GM19099 (cell line): ENCODE data around the gene FAM241A.

Experiments used
- POLR2A ChIP-seq: IDR thresholded peaks from 3 replicates; pipeline ENCODE4 v1.6.1; 2011; ENCODE audit warnings: low read depth; ENCODE audit not compliant: insufficient read length; ENCODE audit errors: extremely low read depth

Gene FAM241A

DNA sequence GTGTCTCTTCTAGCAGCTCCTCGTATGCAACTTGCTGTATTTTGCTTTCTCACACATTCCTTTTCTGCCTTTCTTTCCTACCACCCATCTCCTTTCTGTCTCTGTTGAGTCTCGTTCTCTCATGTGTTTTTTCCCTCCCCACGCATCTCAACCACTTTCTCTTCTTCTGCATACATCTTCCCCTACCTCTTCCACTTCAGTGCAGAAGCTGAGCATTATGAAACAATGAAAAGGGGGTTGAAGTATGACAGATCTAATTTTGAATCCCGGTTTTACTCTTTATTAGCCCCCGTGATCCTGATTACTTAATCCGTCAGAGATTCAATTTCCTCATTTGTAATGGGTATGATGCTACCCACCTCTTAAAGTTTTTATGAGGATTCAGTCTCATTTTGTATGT, 7.3 kb downstream of the FAM241A start:
- no peak for TF ChIP-seq POLR2A

DNA sequence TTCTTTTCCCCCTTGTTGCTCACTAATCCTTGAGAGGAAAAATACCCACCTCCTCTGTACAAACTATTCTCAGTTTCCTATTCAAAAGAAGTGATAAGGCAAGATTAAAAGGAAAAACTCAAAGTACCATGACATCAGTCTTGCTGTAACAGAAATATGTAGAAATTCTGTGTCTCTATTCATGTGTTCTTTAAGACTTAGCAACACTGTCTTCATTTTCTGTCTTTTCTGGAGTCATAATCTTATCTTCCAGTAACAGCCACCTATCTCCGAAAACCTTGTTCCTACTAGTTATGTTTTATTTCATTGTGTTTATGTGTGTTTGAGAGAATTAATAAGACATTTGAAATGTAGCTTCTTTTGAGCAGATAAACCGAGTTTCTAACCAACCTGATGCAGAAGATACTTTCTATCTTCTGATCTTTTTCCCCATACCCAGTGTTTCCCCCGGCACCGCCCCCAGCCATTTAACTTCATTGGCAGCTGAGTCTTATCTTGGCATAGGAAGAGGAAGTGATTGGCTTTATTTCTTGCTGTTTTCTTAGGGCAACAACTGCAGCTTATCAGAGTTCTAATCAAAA, 8.0 kb downstream of the FAM241A start:
- TF ChIP-seq POLR2A = no peak

DNA sequence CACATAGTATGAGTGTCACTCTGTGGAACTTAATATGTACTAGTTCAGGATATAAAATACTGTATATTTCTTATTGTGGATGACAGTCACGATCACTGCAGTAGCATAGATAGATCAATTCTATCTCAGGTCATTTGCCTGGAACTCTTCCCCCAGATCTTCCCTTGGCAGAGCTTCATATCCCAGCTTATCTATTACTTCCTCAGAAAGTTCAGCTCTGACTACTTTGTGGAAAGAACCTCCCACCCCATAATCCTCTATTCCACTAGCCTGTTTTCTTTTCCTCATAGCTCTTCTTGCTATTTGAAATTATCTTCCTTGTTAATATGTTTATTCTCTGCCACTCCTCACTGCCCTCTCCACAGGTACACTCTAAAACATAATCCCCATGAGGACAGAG, 10.9 kb downstream of the FAM241A start:
- no peak for TF ChIP-seq POLR2A

DNA sequence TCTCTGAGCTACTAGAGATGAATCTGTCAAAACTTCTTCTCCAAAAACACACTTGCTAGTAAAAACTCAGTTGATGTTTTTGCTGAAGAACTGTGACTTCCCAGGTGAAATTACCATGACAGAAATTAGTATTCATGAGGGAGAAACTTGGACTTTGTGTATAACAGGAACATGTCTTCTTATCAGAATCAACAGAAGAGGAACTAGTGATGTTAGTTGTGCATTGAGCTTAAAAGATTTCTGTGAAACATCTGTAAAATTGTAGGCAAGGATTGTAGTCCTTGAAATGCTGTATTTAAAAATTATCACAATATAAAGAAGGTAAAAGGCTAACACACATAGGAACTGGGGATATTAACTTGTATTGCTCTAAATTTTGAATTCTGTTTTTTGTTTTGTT, 11.3 kb downstream of the FAM241A start:
- no peak for TF ChIP-seq POLR2A

DNA sequence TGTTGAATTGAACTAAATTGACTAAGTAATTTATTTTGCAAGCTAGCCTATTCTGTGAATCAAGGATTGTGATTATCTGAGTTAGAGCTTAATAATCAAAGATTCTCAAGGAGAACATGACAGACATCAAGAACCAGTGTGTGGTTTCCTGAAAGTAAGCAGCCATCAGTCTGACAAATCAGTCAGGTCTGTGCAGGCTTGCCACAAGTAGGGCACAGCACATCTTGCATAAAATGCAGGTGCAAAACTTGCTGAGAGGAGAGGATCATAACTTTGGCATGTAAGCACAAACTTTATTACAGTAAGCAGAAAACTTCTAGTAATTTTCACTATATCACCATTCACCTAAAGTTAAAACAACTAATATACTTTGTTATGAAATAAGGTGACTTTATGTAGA, 22.5 kb downstream of the FAM241A start:
- TF ChIP-seq POLR2A = no peak

DNA sequence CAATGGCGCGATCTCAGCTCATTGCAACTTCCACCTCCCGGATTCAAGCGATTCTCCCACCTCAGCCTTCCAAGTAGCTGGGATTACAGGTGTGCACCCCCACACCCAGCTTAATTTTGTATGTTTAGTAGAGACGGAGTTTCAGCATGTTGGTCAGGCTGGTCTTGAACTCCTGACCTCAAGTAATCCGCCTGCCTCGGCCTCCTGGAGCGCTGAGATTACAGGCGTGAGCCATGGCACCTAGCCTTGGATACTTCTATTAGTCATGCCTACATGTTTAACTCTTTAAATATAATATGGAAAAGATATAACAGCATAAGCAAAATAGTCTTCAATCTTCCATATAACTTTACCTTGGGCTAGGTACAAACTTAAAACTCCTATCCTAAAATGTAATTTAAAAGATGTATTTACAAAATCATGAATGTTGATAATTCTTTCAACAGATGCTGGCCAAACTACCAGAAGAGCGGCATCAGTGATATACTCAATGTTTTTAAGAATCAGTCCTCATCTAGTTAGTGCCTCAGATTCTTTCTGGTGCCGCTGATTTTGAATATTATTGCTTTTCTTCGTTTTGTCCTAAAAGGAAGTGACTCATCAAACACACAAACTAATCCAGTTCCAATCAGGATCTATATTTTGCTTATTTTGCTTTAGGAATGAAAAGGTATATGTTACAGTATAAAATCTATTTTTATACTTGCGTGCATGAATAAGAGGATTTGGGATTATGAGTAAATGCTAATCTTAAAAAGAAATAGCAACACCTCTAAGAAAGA, 23.7 kb downstream of the FAM241A start:
- no peak for TF ChIP-seq POLR2A

DNA sequence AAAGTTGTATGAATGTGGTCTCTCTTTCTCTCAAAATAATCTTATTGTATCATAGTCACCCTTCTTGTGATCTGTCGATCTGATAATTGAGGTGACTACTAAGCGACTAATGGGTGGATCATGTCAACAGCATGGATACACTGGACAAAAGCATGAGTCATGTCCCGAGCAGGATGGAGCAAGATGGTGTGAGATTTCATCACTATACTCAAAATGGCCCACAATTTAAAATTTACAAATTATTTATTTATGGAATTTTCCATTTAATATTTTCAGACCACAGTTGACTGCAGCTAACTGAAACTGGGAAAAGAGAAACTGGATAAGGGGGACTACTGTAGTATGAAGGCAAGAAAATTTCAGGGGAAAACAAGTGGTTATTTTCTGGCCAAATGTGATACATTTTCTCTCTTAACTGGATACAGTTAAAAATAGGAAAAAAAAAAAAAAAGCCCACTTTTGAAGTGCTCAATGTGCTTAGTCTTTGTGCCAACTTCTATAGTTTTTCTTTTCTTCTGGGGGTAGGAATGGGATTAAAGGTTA, 25.3 kb downstream of the FAM241A start:
- no peak for TF ChIP-seq POLR2A

DNA sequence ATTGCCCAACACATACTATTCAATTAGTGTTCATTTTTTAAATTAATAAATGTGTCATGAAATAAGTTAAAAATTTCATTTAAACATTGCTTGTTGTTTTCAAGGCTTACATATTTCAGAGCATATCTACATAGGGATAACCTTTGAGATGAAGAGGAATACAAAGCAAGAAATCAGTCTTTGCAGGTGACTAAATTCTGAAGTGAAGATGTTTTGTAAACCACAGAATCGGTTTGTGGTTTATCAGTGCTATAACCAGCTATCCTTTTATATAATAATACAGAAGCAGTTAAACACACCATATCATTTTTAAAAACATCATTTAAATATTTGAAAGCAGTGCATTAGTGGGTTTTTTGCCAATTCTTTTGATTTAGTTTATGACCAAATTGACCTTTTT, 26.9 kb downstream of the FAM241A start:
- TF ChIP-seq POLR2A = no peak

DNA sequence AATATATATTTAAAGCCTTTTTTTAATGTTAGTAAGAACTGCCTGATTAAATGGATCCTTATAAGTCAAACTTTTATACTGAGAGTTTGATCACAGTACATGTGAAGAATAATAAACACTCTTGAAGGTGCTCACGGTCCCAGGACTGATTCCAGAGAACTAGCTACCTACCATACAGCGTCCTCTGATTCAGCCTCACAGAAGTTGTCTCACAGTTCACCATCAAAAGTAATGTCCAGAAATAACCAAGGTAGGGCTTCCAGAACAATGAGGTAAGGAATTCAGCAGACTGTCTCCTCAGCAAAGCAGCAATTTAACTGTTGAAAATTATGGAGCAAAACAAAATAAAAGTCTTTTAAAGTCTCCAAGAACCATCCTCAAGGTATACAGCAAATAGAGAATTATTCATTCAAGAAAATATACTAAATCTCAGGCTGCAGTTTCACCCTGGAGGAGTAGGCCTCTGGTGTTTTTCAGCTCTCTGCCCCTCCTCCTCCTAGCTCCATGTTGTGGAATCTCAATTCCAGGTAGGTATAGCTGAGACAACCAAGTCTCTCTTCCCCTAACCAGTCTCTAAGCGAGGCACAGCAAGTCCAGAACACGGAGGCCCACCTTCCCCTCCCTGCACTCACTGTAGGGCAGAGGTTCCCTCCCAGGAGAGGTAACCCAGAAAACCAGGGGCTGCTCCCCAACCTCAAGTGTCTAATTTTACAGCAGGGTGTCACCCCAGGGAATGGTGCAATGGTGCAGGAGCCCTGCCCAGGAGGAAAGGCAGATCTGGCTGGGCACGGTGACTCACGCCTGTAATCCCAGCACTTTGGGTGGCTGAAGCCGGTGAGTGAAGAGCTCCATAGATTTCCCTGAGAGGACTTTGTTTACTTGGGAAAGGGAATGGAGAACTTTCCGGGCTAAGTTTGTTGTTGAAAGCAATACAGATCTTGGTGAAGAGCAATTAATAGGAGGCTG, 28.6 kb downstream of the FAM241A start:
- no peak for TF ChIP-seq POLR2A

DNA sequence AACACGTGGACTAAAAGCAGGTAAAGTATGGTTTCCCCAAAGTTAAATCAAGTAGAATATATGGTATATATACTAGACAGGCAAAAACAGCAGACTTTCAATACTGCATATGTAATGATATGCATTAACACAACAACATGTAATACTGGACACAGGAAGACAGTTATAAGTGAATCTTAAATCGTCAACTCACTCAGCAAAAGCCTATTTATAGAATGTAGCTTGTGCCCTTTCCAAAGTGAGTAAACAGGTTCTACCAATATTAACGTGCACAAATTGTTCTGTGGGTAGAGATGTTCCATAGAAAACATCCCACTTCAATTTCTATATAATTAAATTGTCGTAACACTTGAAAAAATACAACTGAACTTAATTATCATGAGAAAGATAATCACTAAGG, 30.6 kb downstream of the FAM241A start:
- TF ChIP-seq POLR2A = no peak

DNA sequence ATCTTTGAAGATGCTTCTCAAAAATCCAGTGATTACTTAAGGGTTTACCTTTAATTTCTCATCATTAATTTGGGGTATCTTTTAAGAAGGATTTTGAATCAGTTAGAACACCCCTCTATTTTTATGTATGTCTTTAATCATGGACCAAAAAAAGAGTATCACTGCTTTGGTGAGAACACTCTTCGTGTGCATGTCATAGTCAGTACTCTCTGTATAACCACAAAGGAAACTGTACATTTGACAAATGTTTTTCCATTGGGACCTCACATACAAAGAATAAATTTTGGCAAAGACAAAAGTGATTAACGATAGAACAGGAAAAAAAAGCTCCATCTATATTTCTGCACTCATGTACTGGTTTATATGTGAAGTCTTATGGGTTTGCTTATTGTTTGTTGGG, 31.3 kb downstream of the FAM241A start:
- TF ChIP-seq POLR2A = no peak

DNA sequence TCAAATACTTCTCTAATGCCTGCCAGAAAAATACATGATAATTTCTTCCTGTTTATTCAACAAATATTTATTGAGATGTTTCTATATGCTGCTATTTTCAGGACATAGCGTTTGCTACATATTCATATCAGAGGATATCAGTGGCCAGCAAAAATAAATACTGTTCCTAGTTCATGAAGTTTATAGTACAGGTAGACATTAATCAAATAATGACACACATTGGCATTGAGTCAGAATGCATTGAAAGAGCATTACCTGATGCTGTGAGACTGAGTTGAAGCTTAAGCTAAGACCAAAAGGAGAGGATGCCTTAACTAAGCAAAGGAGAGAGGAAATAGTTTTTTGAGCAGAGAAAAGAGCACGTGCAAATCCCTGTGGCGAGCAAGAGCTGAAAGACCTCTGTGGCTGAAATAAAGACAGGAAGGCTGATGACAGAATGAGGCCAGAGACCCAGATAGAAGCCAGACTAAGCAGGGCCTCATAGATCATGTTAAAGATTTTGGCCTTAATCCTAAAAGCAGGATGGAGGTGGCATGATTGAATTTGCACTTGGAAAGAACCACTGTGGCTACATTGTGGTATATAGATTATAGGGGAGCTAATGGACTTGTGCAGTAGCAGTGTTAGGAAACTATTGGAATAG, 36.2 kb downstream of the FAM241A start:
- TF ChIP-seq POLR2A = no peak

DNA sequence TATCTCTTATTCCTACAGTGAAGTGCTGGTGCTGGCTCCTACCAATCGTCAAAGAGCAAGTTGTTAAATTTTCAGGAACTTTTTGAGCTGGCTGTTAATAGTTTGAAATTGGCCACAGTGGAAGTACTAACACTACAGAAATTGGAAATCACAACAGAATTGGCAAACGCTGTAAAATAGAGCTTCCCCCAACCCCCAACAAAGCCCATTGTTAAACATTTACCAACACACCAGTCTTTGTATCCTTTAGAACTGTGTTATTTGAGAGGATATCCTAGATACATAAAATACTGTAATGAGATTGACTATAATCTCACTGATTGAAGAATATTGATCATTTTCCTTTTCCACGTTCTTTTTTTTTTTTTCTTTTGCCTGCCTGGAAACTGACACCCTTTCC, 37.4 kb downstream of the FAM241A start:
- TF ChIP-seq POLR2A = no peak

DNA sequence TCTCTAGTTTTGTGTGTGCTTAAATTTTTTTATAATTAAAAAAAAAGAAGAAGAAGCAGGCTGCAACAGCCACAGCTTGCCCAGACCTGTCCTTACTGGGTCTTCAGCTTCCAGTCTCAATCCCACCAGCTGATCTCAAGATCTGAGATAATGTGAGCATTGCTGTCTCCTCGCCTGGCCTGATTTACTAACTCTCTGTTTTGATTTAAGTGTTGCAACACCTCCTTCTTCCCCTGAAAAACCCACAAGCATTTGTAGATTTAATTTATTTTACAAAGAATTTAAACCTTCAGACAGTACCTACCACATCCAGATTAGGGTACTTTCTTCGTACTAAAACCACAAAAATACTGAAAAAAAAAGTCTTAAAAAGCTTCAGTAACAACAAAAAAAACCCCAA, 38.0 kb downstream of the FAM241A start:
- TF ChIP-seq POLR2A = no peak

DNA sequence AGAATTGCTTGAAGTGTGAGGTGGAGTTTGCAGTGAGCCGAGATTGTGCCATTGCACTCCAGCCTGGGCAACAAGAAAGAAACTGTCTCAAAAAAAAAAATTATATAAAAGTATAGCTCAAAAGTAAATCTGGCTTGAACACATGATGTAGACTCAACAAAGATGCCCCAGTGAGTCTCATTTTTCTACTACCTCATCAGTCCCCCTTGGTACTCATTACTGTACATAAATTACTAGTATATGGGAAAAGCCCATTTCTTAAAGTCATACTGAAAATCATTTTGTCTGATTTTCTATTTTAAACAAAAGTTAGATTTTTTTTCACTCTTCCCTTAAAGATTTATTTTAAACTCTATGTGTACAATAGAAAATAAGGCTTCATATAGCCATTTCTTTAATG, 39.2 kb downstream of the FAM241A start:
- no peak for TF ChIP-seq POLR2A
